ENCODE measurements around the gene RNF166. TPM values are rescaled to one million over a fixed set of nuclear protein-coding genes. Genes with fewer than 3 reads are reported as not detected.

RNF166 gene
- total and polyA plus RNA-seq, 2 of the 13 experiments (the other 11 are each of a cell fraction or from before 2014, with no cell fraction given), result 21.4 to 23.0 TPM

GRCh38 chr16:88681084-88681680 is 25.0 kb downstream of the RNF166 start (continued):
- TF ChIP-seq MLXIP (CRISPR knock-in tag; IDR thresholded peaks at IDR 0.05; ENCODE audit: borderline replicate concordance), result no peak
- no peak for TF ChIP-seq HOXA5 (CRISPR knock-in tag; IDR thresholded peaks at IDR 0.05)
- TF ChIP-seq ZNF777 (CRISPR knock-in tag; IDR thresholded peaks at IDR 0.05), result no peak
- no peak for TF ChIP-seq HINFP (CRISPR knock-in tag; IDR thresholded peaks at IDR 0.05; ENCODE audit: low read depth)
- TF ChIP-seq ARNT (IDR thresholded peaks at IDR 0.05), result no peak
- TF ChIP-seq ARNTL (CRISPR knock-in tag; IDR thresholded peaks at IDR 0.05), result no peak
- TF ChIP-seq ZNF879 (CRISPR knock-in tag; IDR thresholded peaks at IDR 0.05), result no peak
- TF ChIP-seq CHCHD3 (CRISPR knock-in tag; IDR thresholded peaks at IDR 0.05), result no peak
- 0 out of 2 replicates have a peak, but pooled peaks have one; percentile 67 for TF ChIP-seq ZNF724P (CRISPR knock-in tag; IDR thresholded peaks at IDR 0.05; ENCODE audit: borderline replicate concordance)
- no peak for TF ChIP-seq HNRNPUL1 (IDR thresholded peaks at IDR 0.05; ENCODE audit: low read depth, low read length)
- no peak for TF ChIP-seq SMARCE1 (IDR thresholded peaks at IDR 0.05; ENCODE audit: borderline replicate concordance)
- peak; percentile 58 for TF ChIP-seq RBM39 (IDR thresholded peaks at IDR 0.05; ENCODE audit: low read depth, low read length, poor library complexity, severe bottlenecking)
- TF ChIP-seq PREB (CRISPR knock-in tag; IDR thresholded peaks at IDR 0.05), result no peak
- no peak; the same call in 1 of the 2 replicates for TF ChIP-seq ZFP41 (CRISPR knock-in tag; IDR thresholded peaks at IDR 0.05; ENCODE audit: borderline replicate concordance)
- peak; percentile 64 for TF ChIP-seq ZNF331 (CRISPR knock-in tag; IDR thresholded peaks at IDR 0.05)
- no peak for TF ChIP-seq ZNF639 (CRISPR knock-in tag; conservative IDR thresholded peaks at IDR 0.05)
- TF ChIP-seq ZBTB7B (CRISPR knock-in tag; IDR thresholded peaks at IDR 0.05), result no peak
- no peak for TF ChIP-seq YEATS2 (CRISPR knock-in tag; IDR thresholded peaks at IDR 0.05; ENCODE audit: borderline replicate concordance)
- TF ChIP-seq ARID3A (IDR thresholded peaks at IDR 0.05; ENCODE audit: low read depth, low read length), result no peak
- TF ChIP-seq ETV5 (CRISPR knock-in tag; IDR thresholded peaks at IDR 0.05; ENCODE audit: borderline replicate concordance), result peak; percentile 52
- no peak for TF ChIP-seq SP5 (CRISPR knock-in tag; IDR thresholded peaks at IDR 0.05; ENCODE audit: borderline replicate concordance, low read depth)
- 0 out of 2 replicates have a peak, but pooled peaks have one; percentile 22 for TF ChIP-seq ZNF317 (CRISPR knock-in tag; IDR thresholded peaks at IDR 0.05)
- TF ChIP-seq IRX3 (CRISPR knock-in tag; IDR thresholded peaks at IDR 0.05; ENCODE audit: borderline replicate concordance, low read depth), result no peak
